Keratinocyte (primary cell): ENCODE results near the gene NFATC4. TPM values are rescaled to one million over a fixed set of nuclear protein-coding genes. Genes with fewer than 3 reads are reported as not detected.

Source experiments
- DNase-seq: peaks from one replicate; pipeline ENCODE4 v3.0.0-alpha.2; 2011; ENCODE audit warnings: low read depth, missing footprints, low spot score
- FAIRE-seq: peaks from 2 replicates; lab custom pipeline; 2011; peaks lifted over from hg19 to GRCh38; lab: Jason Lieb, UNC
- H2AFZ ChIP-seq: 2 replicates; pipeline ENCODE4 v1.6.0; 2012; ENCODE audit warnings: low read length, control low read depth, inconsistent platforms; ENCODE audit not compliant: control insufficient read depth
- H3K27ac ChIP-seq: 2 replicates; pipeline ENCODE4 v1.5.1; 2011; ENCODE audit warnings: low read length; ENCODE audit not compliant: control insufficient read depth, insufficient read depth
- H3K27me3 ChIP-seq: 3 replicates; pipeline ENCODE4 v1.6.0; 2011; ENCODE audit warnings: low read length; ENCODE audit not compliant: control insufficient read depth, insufficient read depth; ENCODE audit errors: extremely low read depth
- H3K36me3 ChIP-seq, 2 experiments: 2 replicates in 1 of 2; 3 replicates in 1 of 2; pipeline ENCODE4 v1.5.1; 2011; ENCODE audit warnings: low read length in 2 of 2, mild to moderate bottlenecking in 1 of 2; ENCODE audit not compliant: control insufficient read depth in 2 of 2, insufficient read depth in 2 of 2; ENCODE audit errors: extremely low read depth in 1 of 2
- H3K4me1 ChIP-seq: 3 replicates; pipeline ENCODE4 v1.5.1; 2011; ENCODE audit warnings: low read length; ENCODE audit not compliant: control insufficient read depth, insufficient read depth; ENCODE audit errors: extremely low read depth
- H3K4me2 ChIP-seq: 3 replicates; pipeline ENCODE4 v1.6.0; 2011; ENCODE audit warnings: low read depth, low read length; ENCODE audit not compliant: control insufficient read depth, insufficient read depth; ENCODE audit errors: extremely low read depth
- H3K4me3 ChIP-seq, 3 experiments: fragments of 200-600 bp in 1 of 3; sonication (generic) in 1 of 3; 2 replicates in 2 of 3; 3 replicates in 1 of 3; pipeline ENCODE4 v1.5.1; 2011 to 2016; ENCODE audit warnings: low read length in 3 of 3, mild to moderate bottlenecking in 3 of 3, control low read depth in 2 of 3, inconsistent platforms in 1 of 3, low read depth in 1 of 3, mixed read lengths in 1 of 3, mixed run types in 1 of 3, moderate library complexity in 1 of 3; ENCODE audit not compliant: control insufficient read depth in 2 of 3, insufficient read depth in 2 of 3; ENCODE audit errors: extremely low read depth in 1 of 3
- H3K79me2 ChIP-seq: 2 replicates; pipeline ENCODE4 v1.6.0; 2012; ENCODE audit warnings: low read length; ENCODE audit not compliant: control insufficient read depth, insufficient read depth
- H3K9ac ChIP-seq: 3 replicates; pipeline ENCODE4 v1.6.0; 2011; ENCODE audit warnings: low read length; ENCODE audit not compliant: control insufficient read depth, insufficient read depth; ENCODE audit errors: extremely low read depth
- H3K9me1 ChIP-seq: 3 replicates; pipeline ENCODE4 v1.6.0; 2011; ENCODE audit warnings: low read length; ENCODE audit not compliant: control insufficient read depth, insufficient read depth; ENCODE audit errors: extremely low read depth
- H3K9me3 ChIP-seq: 2 replicates; pipeline ENCODE4 v1.5.1; 2012; ENCODE audit warnings: low read depth, low read length; ENCODE audit not compliant: control insufficient read depth
- H4K20me1 ChIP-seq: 3 replicates; pipeline ENCODE4 v1.6.0; 2011; ENCODE audit warnings: low read length; ENCODE audit not compliant: control insufficient read depth, insufficient read depth; ENCODE audit errors: extremely low read depth
- CTCF ChIP-seq, 3 experiments: IDR thresholded peaks in 1 of 3; conservative IDR thresholded peaks in 1 of 3; optimal IDR thresholded peaks in 1 of 3; 2 replicates in 2 of 3; 3 replicates in 1 of 3; pipeline versions ENCODE3 to v1.5.1; 2011; ENCODE audit warnings: low read length in 3 of 3, mild to moderate bottlenecking in 3 of 3, moderate library complexity in 2 of 3, control low read depth in 1 of 3, inconsistent platforms in 1 of 3; ENCODE audit not compliant: insufficient read depth in 2 of 3; ENCODE audit errors: extremely low read depth in 1 of 3
- EZH2 ChIP-seq: IDR thresholded peaks from one replicate; pipeline ENCODE4 v1.6.1; 2012; ENCODE audit warnings: inconsistent platforms, mild to moderate bottlenecking, low read length, moderate library complexity
- dilution Hi-C: fragments of 300-500 bp; cut with MboI; formaldehyde crosslinking; loops from one replicate; pipeline ENCODE4 v1.7.0; 2020; ENCODE audit warnings: low sequenced_read_pairs; ENCODE audit not compliant: extremely low pct_ligation_motif_present
- polyA plus RNA-seq, 5 experiments: library from polyadenylated mRNA; depleted of rRNA in 3 of 5; stranded (reverse) in 3 of 5; stranded (forward) in 1 of 5; unstranded in 1 of 5; fragments of >200 nt; gene quantifications; 1 replicate in 1 of 5; 2 replicates in 3 of 5; 3 replicates in 1 of 5; pipeline versions ENCODE4 v1.2.1 to v1.2.3, GENCODE V29; 2011 to 2012; ENCODE audit warnings: missing spikeins in 2 of 5, low read depth in 1 of 5, low replicate concordance in 1 of 5

Gene NFATC4
- polyA plus RNA-seq, 1 donor (not counting 4 experiments of a cell fraction or from before 2014, with no cell fraction given), result 0.92 TPM

GRCh38 chr14:24365600-24366412 lies 2.2 kb upstream of the NFATC4 start:
- Histone ChIP-seq H3K4me1 (peaks cover 23% of the 10 kb centered on the region), H3K4me3 (peak overlapping the region; percentile 11 to 41 (median 35)), H3K4me2 (peak overlapping the region; percentile 85), H2AFZ (peak overlapping the region; percentile 79), H3K36me3 (no peaks in the 10 kb centered on the region), H3K79me2 (no peaks in the 10 kb centered on the region), H3K27ac (peak overlapping the region; percentile 66), H3K9me1 (no peaks in the 10 kb centered on the region), H3K9ac (peak overlapping the region; percentile 71), H4K20me1 (no peaks in the 10 kb centered on the region), H3K9me3 (no peaks in the 10 kb centered on the region), H3K27me3 (no peaks in the 10 kb centered on the region)
- FAIRE-seq (peak; percentile 83), DNase-seq (peak; percentile 62)
- TF ChIP-seq CTCF (optimal IDR thresholded peaks at IDR 0.05 in 1 of 3, IDR thresholded peaks at IDR 0.05 in 1 of 3, conservative IDR thresholded peaks at IDR 0.05 in 1 of 3; ENCODE audit: extremely low read depth in 1 of 3, insufficient read depth in 2 of 3, low read length in 3 of 3) (peak; percentile 90 to 95 (median 92)), EZH2 (no peak)
- dilution Hi-C loops, result no loop called here

- TF ChIP-seq CTCF (optimal IDR thresholded peaks at IDR 0.05 in 1 of 3, IDR thresholded peaks at IDR 0.05 in 1 of 3, conservative IDR thresholded peaks at IDR 0.05 in 1 of 3; ENCODE audit: extremely low read depth in 1 of 3, insufficient read depth in 2 of 3, low read length in 3 of 3), result no peak
- no peak for TF ChIP-seq EZH2
- Histone ChIP-seq H3K27me3 (no peaks in the 10 kb centered on the region), H4K20me1 (no peaks in the 10 kb centered on the region), H3K27ac (peak overlapping the region; percentile 66), H3K4me1 (peaks cover 23% of the 10 kb centered on the region), H3K4me2 (peak overlapping the region; percentile 85), H3K9me1 (no peaks in the 10 kb centered on the region), H2AFZ (peak overlapping the region; percentile 87), H3K36me3 (no peaks in the 10 kb centered on the region), H3K9me3 (no peaks in the 10 kb centered on the region), H3K4me3 (peak overlapping the region; percentile 35 to 58 (median 41)), H3K9ac (peak overlapping the region; percentile 71), H3K79me2 (no peaks in the 10 kb centered on the region)
- no peak for FAIRE-seq
- dilution Hi-C loops, result no loop called here
- no peak for DNase-seq
Measured at GRCh38 chr14:24366413-24366720, 1.6 kb upstream of the NFATC4 start.
